OCI-LY7 (cell line): ENCODE data around the gene ZFHX3.

Experiments
- EZH2phosphoT487 ChIP-seq: fragments of 200-600 bp; sonication (generic); IDR thresholded peaks from 2 replicates; pipeline ENCODE4 v1.6.1; 2018; ENCODE audit warnings: low read depth, borderline replicate concordance, mild to moderate bottlenecking, mixed run types, antibody characterized with exemption, low read length, moderate library complexity, mixed read lengths
- TF ChIP-seq, protein P1 (sequence below): fragments of 200-600 bp; sonication (generic); conservative IDR thresholded peaks from 2 replicates; pipeline ENCODE4 v1.5.1; 2014; ENCODE audit warnings: mild to moderate bottlenecking, antibody characterized with exemption, low read length, moderate library complexity, mixed read lengths

GRCh38 chr16:73058616-73059409 lies 10.9 kb upstream of the ZFHX3 start:
- TF ChIP-seq, protein P1, sequence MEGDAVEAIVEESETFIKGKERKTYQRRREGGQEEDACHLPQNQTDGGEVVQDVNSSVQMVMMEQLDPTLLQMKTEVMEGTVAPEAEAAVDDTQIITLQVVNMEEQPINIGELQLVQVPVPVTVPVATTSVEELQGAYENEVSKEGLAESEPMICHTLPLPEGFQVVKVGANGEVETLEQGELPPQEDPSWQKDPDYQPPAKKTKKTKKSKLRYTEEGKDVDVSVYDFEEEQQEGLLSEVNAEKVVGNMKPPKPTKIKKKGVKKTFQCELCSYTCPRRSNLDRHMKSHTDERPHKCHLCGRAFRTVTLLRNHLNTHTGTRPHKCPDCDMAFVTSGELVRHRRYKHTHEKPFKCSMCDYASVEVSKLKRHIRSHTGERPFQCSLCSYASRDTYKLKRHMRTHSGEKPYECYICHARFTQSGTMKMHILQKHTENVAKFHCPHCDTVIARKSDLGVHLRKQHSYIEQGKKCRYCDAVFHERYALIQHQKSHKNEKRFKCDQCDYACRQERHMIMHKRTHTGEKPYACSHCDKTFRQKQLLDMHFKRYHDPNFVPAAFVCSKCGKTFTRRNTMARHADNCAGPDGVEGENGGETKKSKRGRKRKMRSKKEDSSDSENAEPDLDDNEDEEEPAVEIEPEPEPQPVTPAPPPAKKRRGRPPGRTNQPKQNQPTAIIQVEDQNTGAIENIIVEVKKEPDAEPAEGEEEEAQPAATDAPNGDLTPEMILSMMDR = no peak
- TF ChIP-seq EZH2phosphoT487 = no peak
